ENCODE data around the gene CAMKMT.

CAMKMT gene

DNA sequence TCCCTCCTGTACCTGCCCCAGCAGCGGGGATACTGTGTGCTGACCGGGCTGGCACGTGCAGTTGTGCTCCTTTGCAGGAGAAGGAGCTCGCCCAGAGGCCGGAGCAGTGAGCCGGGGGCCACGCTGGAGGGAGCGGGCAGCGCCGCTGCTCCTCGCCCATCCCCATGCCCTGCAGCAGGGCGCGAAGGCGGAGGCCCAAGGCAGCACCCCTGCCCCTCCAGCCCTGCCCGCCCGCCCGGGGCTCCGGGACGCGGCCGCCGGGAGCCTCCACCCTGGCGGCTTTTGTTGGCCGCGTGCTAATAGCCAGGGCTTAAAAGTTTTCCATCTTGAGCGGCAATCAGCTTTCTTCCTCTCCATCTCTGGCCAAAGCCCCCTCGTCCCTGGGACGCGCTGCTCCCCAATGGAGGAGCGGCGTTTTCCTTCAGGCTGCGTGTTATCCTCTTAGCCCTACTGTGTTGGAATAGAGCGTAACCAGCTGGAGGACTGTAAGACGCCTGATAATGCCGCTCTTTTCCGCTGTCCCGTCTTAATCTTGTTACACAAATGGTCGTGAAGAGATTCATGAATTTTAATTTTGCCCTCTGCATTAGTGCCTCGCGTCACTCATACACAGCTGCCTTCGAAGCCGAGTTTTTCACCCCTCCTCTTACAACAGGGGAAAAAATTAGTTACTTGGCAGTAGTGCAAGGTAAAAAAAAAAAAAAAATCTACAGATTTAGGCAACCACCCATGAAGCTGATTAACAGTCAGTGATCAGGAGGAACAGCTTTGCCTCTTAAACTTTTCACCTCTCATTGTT lies 406.9 kb downstream of the CAMKMT start:
- DNase-seq = peak in 5 of 56 donors; percentile 3 to 28 (median 18)

- DNase-seq = peak in 1 of 56 donors; percentile 17
These were observed 407.7 kb downstream of the CAMKMT start for GRCh38 chr2:44769349-44770011.

GRCh38 chr2:44770221-44771195 lies 408.8 kb downstream of the CAMKMT start:
- DNase-seq = no peak

DNA sequence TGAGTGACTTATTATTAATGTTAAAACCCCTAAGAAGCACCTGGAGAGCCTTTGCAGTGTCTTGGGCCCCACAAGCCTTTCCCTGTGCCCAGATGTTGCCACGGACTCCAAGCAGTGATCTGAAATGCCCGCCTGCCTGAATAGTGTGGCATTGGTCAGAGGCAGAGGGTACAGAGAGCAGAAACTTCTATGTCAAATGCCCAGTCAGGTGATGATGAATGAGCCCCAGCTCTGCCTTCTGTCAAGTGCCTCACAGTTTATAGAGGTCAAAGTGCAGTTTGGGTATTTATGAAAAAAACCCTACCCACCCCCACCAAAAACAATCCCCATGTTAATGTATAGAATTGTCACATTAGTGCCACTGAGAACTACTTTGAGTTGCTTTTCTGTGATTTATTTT lies 409.8 kb downstream of the CAMKMT start:
- no peak for DNase-seq

DNA sequence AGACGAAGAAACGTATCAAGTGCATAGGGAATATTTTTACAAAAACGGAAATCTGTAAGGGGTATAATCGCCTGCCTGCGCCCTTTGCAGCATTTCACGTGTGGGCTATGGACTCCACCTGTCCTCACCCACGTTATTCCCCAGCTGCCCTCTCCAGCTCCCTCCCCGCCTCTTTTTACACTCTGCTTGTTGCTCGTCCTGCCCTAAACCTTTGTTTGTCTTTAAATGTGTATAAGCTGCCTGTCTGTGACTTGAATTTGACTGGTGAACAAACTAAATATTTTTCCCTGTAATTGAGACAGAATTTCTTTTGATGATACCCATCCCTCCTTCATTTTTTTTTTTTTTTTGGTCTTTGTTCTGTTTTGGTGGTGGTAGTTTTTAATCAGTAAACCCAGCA lies 410.4 kb downstream of the CAMKMT start:
- no peak for DNase-seq

GRCh38 chr2:44772669-44773378 lies 411.1 kb downstream of the CAMKMT start:
- DNase-seq = no peak

DNA sequence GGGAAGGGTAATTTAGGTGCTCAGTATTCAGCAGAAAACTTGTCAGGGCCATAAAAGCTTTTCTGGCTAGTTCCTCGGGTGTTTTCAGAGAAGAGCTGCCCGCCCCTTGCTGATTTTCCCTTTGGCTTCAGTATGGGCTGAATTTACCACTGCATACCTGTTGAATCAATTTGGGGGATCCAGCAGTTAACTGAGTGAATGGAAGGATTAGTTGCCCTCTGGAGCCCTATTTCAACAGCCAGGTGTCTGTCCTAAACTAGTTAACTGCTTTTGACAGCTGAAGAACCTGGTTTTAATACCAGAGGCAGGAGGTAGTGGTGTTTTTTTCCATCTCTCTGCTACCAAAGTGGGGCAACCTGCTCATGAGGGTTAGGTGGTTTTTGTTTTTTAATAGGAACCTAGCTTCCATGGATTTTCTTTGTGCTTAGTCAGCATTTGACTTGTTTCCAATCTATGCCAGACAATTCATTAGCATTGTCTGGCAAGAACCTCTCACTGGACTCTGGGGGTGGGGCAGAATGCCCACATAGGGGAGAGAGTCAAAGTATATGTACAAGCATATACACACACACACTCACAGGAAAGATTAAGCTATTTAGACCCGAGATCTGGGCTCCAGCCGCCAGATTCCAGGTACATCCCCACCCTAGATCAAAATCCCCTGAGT lies 413.2 kb downstream of the CAMKMT start:
- no peak for DNase-seq

GRCh38 chr2:44777036-44777435 lies 415.3 kb downstream of the CAMKMT start:
- peak in 1 of 56 donors; percentile 9 for DNase-seq

GRCh38 chr2:44777537-44777936 lies 415.8 kb downstream of the CAMKMT start:
- peak in 20 of 56 donors; percentile 9 to 61 (median 26) for DNase-seq

DNA sequence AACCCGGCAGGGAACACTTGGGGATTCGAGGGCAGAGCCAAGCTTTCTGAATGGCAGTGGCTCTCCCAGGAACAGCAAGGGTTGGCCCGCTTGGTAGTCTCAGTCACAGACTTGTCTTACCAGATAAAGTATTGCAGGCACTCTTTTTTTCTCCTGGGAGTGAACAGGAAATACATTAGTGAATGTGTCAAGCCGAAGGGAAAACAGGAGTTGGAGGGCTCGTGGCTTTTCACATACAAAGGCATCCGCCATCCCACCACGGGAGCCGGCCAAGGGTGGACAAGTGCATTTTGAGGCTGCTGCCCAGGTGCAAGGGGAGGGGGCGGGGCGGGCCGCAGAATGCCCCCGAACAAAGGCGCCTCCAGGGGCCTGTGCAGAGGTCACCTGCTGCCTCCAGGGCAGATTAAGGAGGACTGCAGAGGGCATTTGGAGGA lies 416.5 kb downstream of the CAMKMT start:
- no peak for DNase-seq

DNA sequence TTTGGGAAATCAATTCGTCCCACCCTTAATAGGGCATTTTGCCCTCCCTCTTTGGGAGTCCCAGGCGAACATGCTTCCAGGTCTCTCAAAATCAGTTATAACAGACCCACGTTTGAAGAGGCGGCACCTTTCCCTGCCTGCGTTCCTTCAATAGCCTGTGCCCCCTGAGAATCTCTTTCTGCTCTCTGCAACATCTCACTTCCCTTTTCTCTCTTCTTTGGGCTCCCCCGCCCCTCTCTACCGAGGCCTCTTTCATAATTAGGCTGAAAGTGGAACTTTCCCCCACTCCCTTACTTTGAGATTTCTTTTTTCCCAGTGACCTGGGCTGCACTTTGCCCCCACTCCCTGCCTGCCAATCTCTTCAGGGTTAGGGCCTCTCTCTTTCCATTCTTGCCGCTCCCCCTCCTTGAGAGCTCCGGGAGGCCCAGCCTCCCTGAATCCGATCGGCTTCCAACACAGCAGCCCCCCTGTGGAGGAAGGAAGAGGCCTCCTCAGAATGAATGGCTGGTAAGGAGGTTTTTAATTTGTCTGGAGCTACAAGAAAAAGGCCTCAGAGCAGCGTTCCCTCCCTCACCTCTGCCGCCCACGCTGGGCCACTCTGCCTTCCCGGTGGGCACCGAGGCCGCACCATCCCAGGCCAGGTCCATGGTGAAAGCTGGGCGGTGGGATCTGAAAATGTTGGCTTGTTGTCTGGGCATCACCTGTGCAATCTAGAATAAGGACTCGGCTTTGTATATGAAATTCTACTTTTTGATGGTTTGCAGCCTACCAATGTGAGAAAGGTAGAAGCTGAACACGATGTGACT lies 417.1 kb downstream of the CAMKMT start:
- no peak for DNase-seq

GRCh38 chr2:44779793-44780192 lies 418.0 kb downstream of the CAMKMT start:
- DNase-seq = no peak

- no peak for DNase-seq
These were observed 418.7 kb downstream of the CAMKMT start for GRCh38 chr2:44780406-44780805.

- no peak for DNase-seq
These were observed 423.7 kb downstream of the CAMKMT start for GRCh38 chr2:44785433-44785832.

DNA sequence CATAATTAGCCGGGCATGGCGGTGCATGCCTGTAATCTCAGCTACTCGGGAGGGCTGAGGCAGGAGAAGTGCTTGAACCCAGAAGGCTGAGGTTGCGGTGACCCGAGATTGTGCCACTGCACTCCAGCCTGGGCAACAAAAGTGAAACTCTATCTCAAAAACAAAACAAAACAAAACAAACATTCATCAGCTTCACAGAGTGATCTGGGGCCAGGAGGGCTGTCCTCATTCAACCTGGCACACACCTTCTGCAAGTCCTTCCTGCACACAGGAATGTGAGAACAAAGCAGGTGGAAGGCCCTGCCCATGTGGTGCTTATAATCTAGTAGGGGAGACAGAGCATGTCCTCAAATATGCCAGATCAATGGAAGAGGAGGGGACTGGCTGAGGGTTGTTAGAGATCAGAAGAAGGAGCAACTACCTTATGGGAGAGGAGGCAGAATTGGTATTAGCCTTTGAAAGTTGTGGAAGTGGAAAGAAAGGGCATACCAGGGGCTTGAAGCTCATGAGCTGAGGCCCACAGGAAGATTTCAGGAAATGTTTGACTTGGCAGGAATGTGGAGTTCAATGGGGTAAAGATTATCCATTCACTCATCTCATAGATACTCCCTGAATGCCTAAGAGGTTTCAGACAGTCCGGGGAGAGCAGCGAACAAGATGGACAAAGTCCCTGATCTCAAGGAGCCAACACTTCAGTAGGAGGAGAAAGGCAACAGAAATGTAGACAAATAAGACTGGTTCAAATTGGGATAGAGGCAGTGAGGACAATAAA lies 424.5 kb downstream of the CAMKMT start:
- no peak for DNase-seq

DNA sequence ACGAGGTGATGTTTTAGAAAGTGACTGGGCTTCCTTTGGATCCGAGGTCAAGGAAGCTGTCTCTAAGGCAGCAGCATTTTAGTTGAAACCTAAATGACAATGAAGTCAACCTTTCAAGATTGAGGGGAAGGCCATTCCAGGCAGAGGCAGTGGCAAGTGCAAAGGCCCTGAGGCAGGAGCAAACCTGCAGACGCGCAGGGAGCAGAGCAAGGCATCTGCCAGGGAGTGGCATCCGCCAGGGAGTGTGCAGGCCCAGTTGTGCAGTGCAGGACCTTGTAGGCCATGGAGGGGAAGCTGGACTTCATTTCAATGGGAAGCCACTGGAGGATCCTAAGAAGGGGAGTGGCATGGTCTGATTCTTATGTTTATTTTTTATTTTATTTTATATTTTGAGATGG lies 425.1 kb downstream of the CAMKMT start:
- DNase-seq = no peak

GRCh38 chr2:44787663-44788062 lies 425.9 kb downstream of the CAMKMT start:
- no peak for DNase-seq

DNA sequence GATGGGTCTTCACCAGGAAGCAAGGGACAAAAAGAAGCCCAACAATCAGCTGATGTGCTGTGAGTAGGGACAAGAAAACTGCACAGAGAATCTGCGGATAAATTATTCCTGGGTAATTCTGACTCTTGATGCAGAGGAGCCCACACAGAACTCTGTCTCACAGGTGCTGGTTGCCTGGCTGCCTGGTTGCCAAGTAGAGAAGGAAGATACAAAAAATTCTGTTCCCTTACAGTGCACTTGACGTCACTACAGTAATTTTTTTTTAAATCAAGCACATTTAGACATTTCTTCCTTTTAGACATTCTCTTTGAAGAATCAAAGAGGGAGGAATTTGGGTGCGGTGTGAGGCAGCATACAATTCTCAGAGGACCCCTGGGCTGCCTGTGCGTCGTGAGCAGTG lies 427.7 kb downstream of the CAMKMT start:
- DNase-seq = peak in 27 of 56 donors; percentile 11 to 78 (median 46)
